Omental fat pad (tissue), 4 donors: ENCODE data around the gene ATAD1. TPM values are rescaled to one million over a fixed set of nuclear protein-coding genes. Genes with fewer than 3 reads are reported as not detected.

Experiments
- ATAC-seq: fragments of 150-250 bp; one replicate; pipeline ENCODE4 v1.9.1; 2016; ENCODE audit warnings: mild to moderate bottlenecking, moderate library complexity; ENCODE audit not compliant: low FRiP score
- DNase-seq: peaks from one replicate; pipeline ENCODE4 v3.0.0-alpha.2; 2019; ENCODE audit warnings: low spot score
- CTCF ChIP-seq, 3 donors: fragments of 450-650 bp; IDR thresholded peaks; one replicate each; pipeline ENCODE4 v1.5.1; 2016 to 2017; ENCODE audit warnings: antibody characterized with exemption in 3 of 3, mild to moderate bottlenecking in 3 of 3, moderate library complexity in 2 of 3
- total RNA-seq, 4 donors: library from RNA; depleted of rRNA; stranded (reverse); fragments of >200 nt; gene quantifications; one replicate each; pipeline ENCODE4 v1.1.0, GENCODE V29; 2016

Gene ATAD1
- total RNA-seq, 4 donors from 2014 or later = 29.4 to 34.2 (median 31.5) TPM

GRCh38 chr10:87724789-87725188 is 93.2 kb downstream of the ATAD1 start:
- TF ChIP-seq CTCF (IDR thresholded peaks at IDR 0.05) = no peak
- DNase-seq (no peak), ATAC-seq (no peak)

- DNase-seq = no peak
- no peak for TF ChIP-seq CTCF (IDR thresholded peaks at IDR 0.05)
- no peak for ATAC-seq
Measured at GRCh38 chr10:87723500-87723899, 94.5 kb downstream of the ATAD1 start.

- DNase-seq (no peak), ATAC-seq (no peak)
- TF ChIP-seq CTCF (IDR thresholded peaks at IDR 0.05) = no peak
Measured at GRCh38 chr10:87722716-87723115, 95.3 kb downstream of the ATAD1 start.

- DNase-seq (no peak), ATAC-seq (no peak)
- TF ChIP-seq CTCF (IDR thresholded peaks at IDR 0.05) = no peak
Measured at GRCh38 chr10:87721781-87722180, 96.2 kb downstream of the ATAD1 start.

GRCh38 chr10:87720665-87721064 is 97.4 kb downstream of the ATAD1 start:
- TF ChIP-seq CTCF (IDR thresholded peaks at IDR 0.05) = no peak
- ATAC-seq (no peak), DNase-seq (no peak)

GRCh38 chr10:87716348-87716670 is 101.7 kb downstream of the ATAD1 start:
- TF ChIP-seq CTCF (IDR thresholded peaks at IDR 0.05) = no peak
- DNase-seq (no peak), ATAC-seq (no peak)

- DNase-seq (no peak), ATAC-seq (no peak)
- no peak for TF ChIP-seq CTCF (IDR thresholded peaks at IDR 0.05)
Measured at GRCh38 chr10:87715552-87716347, 102.3 kb downstream of the ATAD1 start.
